Large intestine (tissue), 3 donors: ENCODE measurements around the gene TMEM121. TPM values are rescaled to one million over a fixed set of nuclear protein-coding genes. Genes with fewer than 3 reads are reported as not detected.

Source experiments
- DNase-seq, 2 donors: peaks; one replicate each; pipeline versions ENCODE4 v3.0.0 to v3.0.0-alpha.2; 2013
- H3K27ac ChIP-seq: one replicate; pipeline ENCODE4 v1.5.1; 2013; ENCODE audit warnings: low read length
- H3K27me3 ChIP-seq: 2 replicates; pipeline ENCODE4 v1.6.1; 2013; ENCODE audit warnings: low read length; ENCODE audit not compliant: control insufficient read depth, insufficient read depth
- H3K36me3 ChIP-seq: 2 replicates; pipeline ENCODE4 v1.6.1; 2013; ENCODE audit warnings: low read length; ENCODE audit not compliant: control insufficient read depth, insufficient read depth
- H3K4me1 ChIP-seq: one replicate; pipeline ENCODE4 v1.6.1; 2013; ENCODE audit warnings: low read length; ENCODE audit not compliant: control insufficient read depth, insufficient read depth
- H3K4me3 ChIP-seq: one replicate; pipeline ENCODE4 v1.5.1; 2013; ENCODE audit warnings: low read length
- H3K9me3 ChIP-seq: one replicate; pipeline ENCODE4 v1.6.1; 2013; ENCODE audit warnings: mild to moderate bottlenecking, low read depth, low read length, moderate library complexity; ENCODE audit not compliant: control insufficient read depth
- WGBS: methylation state at CpG from one replicate; pipeline ENCODE4 v1.1.5; 2013; ENCODE audit warnings: low lambda C conversion rate; ENCODE audit not compliant: insufficient coverage; 5-methylcytosine and 5-hydroxymethylcytosine counted together
- polyA plus RNA-seq: library from polyadenylated mRNA; unstranded; fragments of 120-200 nt; gene quantifications from one replicate; pipeline ENCODE4 v1.2.1, GENCODE V29; 2013

Gene TMEM121
- polyA plus RNA-seq, 1 donor = 3.0 TPM

DNA sequence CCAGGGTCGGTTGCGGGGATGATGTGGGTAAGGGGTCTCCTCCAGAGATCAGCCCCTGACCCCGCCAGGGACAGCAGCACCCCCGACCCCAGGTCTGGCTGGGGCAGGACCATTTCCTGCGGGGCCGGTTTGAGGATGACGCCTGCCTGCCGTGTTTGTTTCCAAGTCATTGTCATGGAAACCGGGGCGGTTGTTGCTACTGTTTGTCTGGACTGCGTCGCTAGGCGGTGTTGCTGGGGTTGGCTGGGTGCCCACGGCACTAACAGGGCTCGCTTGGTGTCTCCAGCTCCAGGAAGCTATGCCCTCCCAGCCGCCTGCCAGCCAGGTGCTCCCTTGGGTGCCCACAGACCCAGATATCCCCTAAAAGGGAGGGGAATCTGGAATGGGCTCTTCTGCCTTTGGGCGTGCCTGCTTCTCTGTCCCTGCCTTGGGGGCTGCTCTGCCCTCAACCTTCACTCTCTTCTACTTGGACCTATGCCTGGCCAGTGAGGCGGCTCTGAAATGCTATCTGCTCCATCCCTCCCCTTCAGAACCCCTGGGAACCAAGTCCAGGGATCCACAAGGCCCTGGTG, 44.4 kb upstream of the TMEM121 start:
- Histone ChIP-seq H3K27me3 (peaks cover 52% of the 10 kb centered on the region), H3K27ac (peak overlapping the region; percentile 93), H3K4me3 (peak overlapping the region; percentile 11), H3K36me3 (no peaks in the 10 kb centered on the region), H3K4me1 (peaks cover 72% of the 10 kb centered on the region), H3K9me3 (peaks cover 9% of the 10 kb centered on the region)
- DNase-seq = peak; percentile 97 to 98
- WGBS = no CpG with 5 or more reads among the region's 18 CpGs

- Histone ChIP-seq H3K4me1 (peaks cover 71% of the 10 kb centered on the region), H3K4me3 (no peak overlapping the region), H3K9me3 (peaks cover 9% of the 10 kb centered on the region), H3K27me3 (peaks cover 52% of the 10 kb centered on the region), H3K27ac (peak overlapping the region; percentile 93), H3K36me3 (no peaks in the 10 kb centered on the region)
- no CpG with 5 or more reads among the region's 18 CpGs for WGBS
- no peak for DNase-seq
These were observed 43.8 kb upstream of the TMEM121 start for GRCh38 chr14:105482486-105483110.

GRCh38 chr14:105483300-105484068, 42.9 kb upstream of the TMEM121 start:
- Histone ChIP-seq H3K9me3 (peaks cover 9% of the 10 kb centered on the region), H3K4me1 (peaks cover 78% of the 10 kb centered on the region), H3K27ac (peak overlapping the region; percentile 93), H3K27me3 (peaks cover 49% of the 10 kb centered on the region), H3K36me3 (no peaks in the 10 kb centered on the region), H3K4me3 (no peak overlapping the region)
- no peak for DNase-seq
- WGBS = no CpG with 5 or more reads among the region's 18 CpGs

DNA sequence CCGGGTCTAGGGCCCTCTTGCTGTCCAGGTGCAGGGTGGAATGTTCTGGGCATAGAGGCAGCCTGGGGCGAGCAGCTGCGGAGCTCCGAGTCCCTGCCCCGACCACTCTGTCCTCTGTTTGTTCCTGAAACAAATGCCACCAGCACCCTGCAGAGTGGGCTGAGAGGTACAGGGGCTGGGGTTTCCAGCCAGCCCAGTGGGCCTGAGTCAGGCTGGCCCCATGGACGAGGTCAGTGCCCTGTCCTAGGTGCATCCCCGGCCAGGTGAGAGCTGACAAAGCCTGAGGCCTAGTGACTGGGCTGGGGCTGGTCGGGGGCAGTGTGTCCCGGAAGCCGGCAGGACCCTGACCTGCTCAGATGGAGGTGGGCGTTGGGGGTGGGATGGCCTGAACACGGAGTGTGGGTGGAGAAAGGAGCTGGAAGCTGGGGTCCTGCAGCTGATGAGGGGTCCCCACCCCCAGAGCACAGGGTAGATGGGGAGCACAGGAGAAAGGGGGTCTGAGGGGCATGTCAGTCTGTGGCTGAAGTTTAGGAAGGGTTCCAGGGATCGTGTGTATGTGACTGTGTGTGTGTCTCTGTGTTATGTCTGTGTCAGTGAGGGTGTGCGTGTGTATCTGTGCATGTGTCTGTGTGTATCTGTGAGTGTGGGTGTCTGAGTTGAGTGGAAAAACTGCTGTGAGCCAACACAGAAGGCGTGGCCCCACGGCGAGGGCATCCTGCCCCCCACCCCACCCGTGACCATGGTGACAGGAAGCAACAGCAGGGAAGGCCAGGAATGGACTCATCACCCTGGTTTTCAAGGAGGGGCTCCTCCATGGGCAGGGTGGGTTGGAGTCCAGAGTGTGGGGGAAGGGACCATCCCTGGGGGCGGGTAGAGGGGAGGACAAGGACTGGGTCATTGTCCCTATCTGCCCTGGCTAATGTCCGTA, 42.0 kb upstream of the TMEM121 start:
- Histone ChIP-seq H3K4me3 (no peak overlapping the region), H3K4me1 (peaks cover 84% of the 10 kb centered on the region), H3K27ac (no peak overlapping the region), H3K27me3 (peaks cover 43% of the 10 kb centered on the region), H3K36me3 (no peaks in the 10 kb centered on the region), H3K9me3 (peaks cover 9% of the 10 kb centered on the region)
- DNase-seq = peak in 1 of 2 donors; percentile 53
- no CpG with 5 or more reads among the region's 20 CpGs for WGBS

DNA sequence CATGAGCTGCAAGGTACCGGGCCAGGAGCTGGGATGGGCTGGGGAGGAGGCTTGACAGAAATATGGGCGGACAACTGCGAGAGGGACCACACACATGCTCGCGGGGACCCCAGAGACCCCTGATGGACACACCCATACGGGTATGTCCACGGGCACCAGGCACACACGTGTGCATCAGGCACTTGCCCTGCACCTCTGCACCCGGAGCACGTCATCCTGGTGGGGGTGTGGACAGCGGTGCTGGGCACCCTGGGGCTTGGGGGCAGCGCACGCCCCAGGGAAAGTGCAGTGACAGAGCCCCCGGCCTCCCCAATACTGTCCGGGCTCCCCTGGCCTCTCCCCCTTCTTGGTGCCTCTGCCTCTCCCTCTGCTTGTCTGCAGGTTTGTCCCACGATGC, 41.4 kb upstream of the TMEM121 start:
- Histone ChIP-seq H3K4me1 (peaks cover 83% of the 10 kb centered on the region), H3K27ac (no peak overlapping the region), H3K4me3 (no peak overlapping the region), H3K9me3 (peaks cover 6% of the 10 kb centered on the region), H3K36me3 (no peaks in the 10 kb centered on the region), H3K27me3 (peaks cover 37% of the 10 kb centered on the region)
- no CpG with 5 or more reads among the region's 16 CpGs for WGBS
- no peak for DNase-seq

- no peak overlapping the region for H3K27ac ChIP-seq
- no peak overlapping the region for H3K4me3 ChIP-seq
- H3K27me3 ChIP-seq = peaks cover 31% of the 10 kb centered on the region
- no peaks in the 10 kb centered on the region for H3K36me3 ChIP-seq
- DNase-seq = peak in 1 of 2 donors; percentile 64
- peaks cover 6% of the 10 kb centered on the region for H3K9me3 ChIP-seq
- peaks cover 77% of the 10 kb centered on the region for H3K4me1 ChIP-seq
- no CpG with 5 or more reads among the region's 12 CpGs for WGBS
These were observed 40.6 kb upstream of the TMEM121 start for GRCh38 chr14:105485739-105486162.

GRCh38 chr14:105486163-105486973, 40.0 kb upstream of the TMEM121 start, which contains the start of gene CRIP1:
TSS of gene CRIP1 (plus strand) at chr14:105486886. CDS start at chr14:105487260, 374 bp downstream.
- peak within 1 kb of the TSS; percentile 55 for H3K4me3 ChIP-seq
- no CpG with 5 or more reads among the region's 56 CpGs for WGBS
- peaks cover 71% of the 10 kb centered on the region for H3K4me1 ChIP-seq
- H3K27ac ChIP-seq = peak within 1 kb of the TSS; percentile 58
- peaks cover 6% of the 10 kb centered on the region for H3K9me3 ChIP-seq
- peaks cover 31% of the 10 kb centered on the region for H3K27me3 ChIP-seq
- H3K36me3 ChIP-seq = no peaks in the 10 kb centered on the region
- no peak for DNase-seq

GRCh38 chr14:105486974-105487448, 39.4 kb upstream of the TMEM121 start:
- DNase-seq = peak in 1 of 2 donors; percentile 78
- H3K9me3 ChIP-seq = peaks cover 6% of the 10 kb centered on the region
- H3K4me3 ChIP-seq = peak overlapping the region; percentile 55
- no CpG with 5 or more reads among the region's 45 CpGs for WGBS
- no peaks in the 10 kb centered on the region for H3K36me3 ChIP-seq
- H3K27me3 ChIP-seq = peaks cover 31% of the 10 kb centered on the region
- peak overlapping the region; percentile 51 for H3K27ac ChIP-seq
- peaks cover 66% of the 10 kb centered on the region for H3K4me1 ChIP-seq

- peaks cover 61% of the 10 kb centered on the region for H3K4me1 ChIP-seq
These were observed 38.9 kb upstream of the TMEM121 start for GRCh38 chr14:105487449-105487985.

More at GRCh38 chr14:105487449-105487985, 38.9 kb upstream of the TMEM121 start:
- peak overlapping the region; percentile 55 for H3K4me3 ChIP-seq
- peaks cover 6% of the 10 kb centered on the region for H3K9me3 ChIP-seq
- DNase-seq = peak in 1 of 2 donors; percentile 60
- WGBS = no CpG with 5 or more reads among the region's 48 CpGs
- H3K27me3 ChIP-seq = peaks cover 31% of the 10 kb centered on the region
- H3K27ac ChIP-seq = peak overlapping the region; percentile 58
- H3K36me3 ChIP-seq = no peaks in the 10 kb centered on the region
